Keratinocyte (primary cell): Measurements from ENCODE around the gene LDLRAD4. TPM values are rescaled to one million over a fixed set of nuclear protein-coding genes. Genes with fewer than 3 reads are reported as not detected.

Experiments used
- DNase-seq: peaks from one replicate; pipeline ENCODE4 v3.0.0-alpha.2; 2011; ENCODE audit warnings: low read depth, missing footprints, low spot score
- FAIRE-seq: peaks from 2 replicates; lab custom pipeline; 2011; peaks lifted over from hg19 to GRCh38; lab: Jason Lieb, UNC
- H2AFZ ChIP-seq: 2 replicates; pipeline ENCODE4 v1.6.0; 2012; ENCODE audit warnings: low read length, control low read depth, inconsistent platforms; ENCODE audit not compliant: control insufficient read depth
- H3K27ac ChIP-seq: 2 replicates; pipeline ENCODE4 v1.5.1; 2011; ENCODE audit warnings: low read length; ENCODE audit not compliant: control insufficient read depth, insufficient read depth
- H3K27me3 ChIP-seq: 3 replicates; pipeline ENCODE4 v1.6.0; 2011; ENCODE audit warnings: low read length; ENCODE audit not compliant: control insufficient read depth, insufficient read depth; ENCODE audit errors: extremely low read depth
- H3K36me3 ChIP-seq, 2 experiments: 2 replicates in 1 of 2; 3 replicates in 1 of 2; pipeline ENCODE4 v1.5.1; 2011; ENCODE audit warnings: low read length in 2 of 2, mild to moderate bottlenecking in 1 of 2; ENCODE audit not compliant: control insufficient read depth in 2 of 2, insufficient read depth in 2 of 2; ENCODE audit errors: extremely low read depth in 1 of 2
- H3K4me1 ChIP-seq: 3 replicates; pipeline ENCODE4 v1.5.1; 2011; ENCODE audit warnings: low read length; ENCODE audit not compliant: control insufficient read depth, insufficient read depth; ENCODE audit errors: extremely low read depth
- H3K4me2 ChIP-seq: 3 replicates; pipeline ENCODE4 v1.6.0; 2011; ENCODE audit warnings: low read depth, low read length; ENCODE audit not compliant: control insufficient read depth, insufficient read depth; ENCODE audit errors: extremely low read depth
- H3K4me3 ChIP-seq, 3 experiments: fragments of 200-600 bp in 1 of 3; sonication (generic) in 1 of 3; 2 replicates in 2 of 3; 3 replicates in 1 of 3; pipeline ENCODE4 v1.5.1; 2011 to 2016; ENCODE audit warnings: low read length in 3 of 3, mild to moderate bottlenecking in 3 of 3, control low read depth in 2 of 3, inconsistent platforms in 1 of 3, low read depth in 1 of 3, mixed read lengths in 1 of 3, mixed run types in 1 of 3, moderate library complexity in 1 of 3; ENCODE audit not compliant: control insufficient read depth in 2 of 3, insufficient read depth in 2 of 3; ENCODE audit errors: extremely low read depth in 1 of 3
- H3K79me2 ChIP-seq: 2 replicates; pipeline ENCODE4 v1.6.0; 2012; ENCODE audit warnings: low read length; ENCODE audit not compliant: control insufficient read depth, insufficient read depth
- H3K9ac ChIP-seq: 3 replicates; pipeline ENCODE4 v1.6.0; 2011; ENCODE audit warnings: low read length; ENCODE audit not compliant: control insufficient read depth, insufficient read depth; ENCODE audit errors: extremely low read depth
- H3K9me1 ChIP-seq: 3 replicates; pipeline ENCODE4 v1.6.0; 2011; ENCODE audit warnings: low read length; ENCODE audit not compliant: control insufficient read depth, insufficient read depth; ENCODE audit errors: extremely low read depth
- H3K9me3 ChIP-seq: 2 replicates; pipeline ENCODE4 v1.5.1; 2012; ENCODE audit warnings: low read depth, low read length; ENCODE audit not compliant: control insufficient read depth
- H4K20me1 ChIP-seq: 3 replicates; pipeline ENCODE4 v1.6.0; 2011; ENCODE audit warnings: low read length; ENCODE audit not compliant: control insufficient read depth, insufficient read depth; ENCODE audit errors: extremely low read depth
- CTCF ChIP-seq, 3 experiments: IDR thresholded peaks in 1 of 3; conservative IDR thresholded peaks in 1 of 3; optimal IDR thresholded peaks in 1 of 3; 2 replicates in 2 of 3; 3 replicates in 1 of 3; pipeline versions ENCODE3 to v1.5.1; 2011; ENCODE audit warnings: low read length in 3 of 3, mild to moderate bottlenecking in 3 of 3, moderate library complexity in 2 of 3, control low read depth in 1 of 3, inconsistent platforms in 1 of 3; ENCODE audit not compliant: insufficient read depth in 2 of 3; ENCODE audit errors: extremely low read depth in 1 of 3
- EZH2 ChIP-seq: IDR thresholded peaks from one replicate; pipeline ENCODE4 v1.6.1; 2012; ENCODE audit warnings: inconsistent platforms, mild to moderate bottlenecking, low read length, moderate library complexity
- dilution Hi-C: fragments of 300-500 bp; cut with MboI; formaldehyde crosslinking; loops from one replicate; pipeline ENCODE4 v1.7.0; 2020; ENCODE audit warnings: low sequenced_read_pairs; ENCODE audit not compliant: extremely low pct_ligation_motif_present
- polyA plus RNA-seq, 5 experiments: library from polyadenylated mRNA; depleted of rRNA in 3 of 5; stranded (reverse) in 3 of 5; stranded (forward) in 1 of 5; unstranded in 1 of 5; fragments of >200 nt; gene quantifications; 1 replicate in 1 of 5; 2 replicates in 3 of 5; 3 replicates in 1 of 5; pipeline versions ENCODE4 v1.2.1 to v1.2.3, GENCODE V29; 2011 to 2012; ENCODE audit warnings: missing spikeins in 2 of 5, low read depth in 1 of 5, low replicate concordance in 1 of 5

LDLRAD4 gene
- polyA plus RNA-seq, 1 donor (not counting 4 experiments of a cell fraction or from before 2014, with no cell fraction given) = not detected

- dilution Hi-C loops = no loop called here
- Histone ChIP-seq H3K9me3 (no peaks in the 10 kb centered on the region), H3K9ac (no peak overlapping the region), H3K4me2 (no peak overlapping the region), H3K4me3 (no peak overlapping the region), H3K36me3 (no peaks in the 10 kb centered on the region), H2AFZ (no peak overlapping the region), H4K20me1 (no peaks in the 10 kb centered on the region), H3K4me1 (peaks cover 9% of the 10 kb centered on the region), H3K9me1 (no peaks in the 10 kb centered on the region), H3K27ac (no peak overlapping the region), H3K79me2 (no peaks in the 10 kb centered on the region), H3K27me3 (peaks cover 31% of the 10 kb centered on the region)
- FAIRE-seq (no peak), DNase-seq (no peak)
- TF ChIP-seq CTCF (optimal IDR thresholded peaks at IDR 0.05 in 1 of 3, IDR thresholded peaks at IDR 0.05 in 1 of 3, conservative IDR thresholded peaks at IDR 0.05 in 1 of 3; ENCODE audit: extremely low read depth in 1 of 3, insufficient read depth in 2 of 3, low read length in 3 of 3) = no peak
- no peak for TF ChIP-seq EZH2
These were observed 390.4 kb downstream of the LDLRAD4 start for GRCh38 chr18:13608791-13609532.

GRCh38 chr18:13610555-13611141 lies 392.1 kb downstream of the LDLRAD4 start:
- Histone ChIP-seq H2AFZ (no peak overlapping the region), H3K27ac (no peak overlapping the region), H3K4me2 (peak overlapping the region; percentile 68), H3K79me2 (no peaks in the 10 kb centered on the region), H3K36me3 (no peaks in the 10 kb centered on the region), H3K4me1 (peaks cover 9% of the 10 kb centered on the region), H3K9me3 (no peaks in the 10 kb centered on the region), H3K4me3 (no peak overlapping the region), H3K9me1 (no peaks in the 10 kb centered on the region), H4K20me1 (no peaks in the 10 kb centered on the region), H3K9ac (no peak overlapping the region), H3K27me3 (peaks cover 36% of the 10 kb centered on the region)
- DNase-seq (no peak), FAIRE-seq (no peak)
- TF ChIP-seq CTCF (optimal IDR thresholded peaks at IDR 0.05 in 1 of 3, IDR thresholded peaks at IDR 0.05 in 1 of 3, conservative IDR thresholded peaks at IDR 0.05 in 1 of 3; ENCODE audit: extremely low read depth in 1 of 3, insufficient read depth in 2 of 3, low read length in 3 of 3) (no peak), EZH2 (no peak)
- dilution Hi-C loops = no loop called here
